ENCODE measurements around the gene POLR1C. TPM values are rescaled to one million over a fixed set of nuclear protein-coding genes. Genes with fewer than 3 reads are reported as not detected.
"Not testable (repeated sequence)": the region's sequence is repeated elsewhere in the genome, so short reads cannot be mapped to it uniquely, and the experiment has no call there.

POLR1C gene
- total RNA-seq, 1 donor from 2014 or later, result 21.8 TPM

- DNase-seq, result peak; percentile 41
Measured at GRCh38 chr6:43492673-43493072, 24.2 kb upstream of the POLR1C start.

- DNase-seq, result no peak
Measured at GRCh38 chr6:43493230-43493629, 23.7 kb upstream of the POLR1C start.

- DNase-seq, result no peak
Measured at GRCh38 chr6:43493833-43494232, 23.1 kb upstream of the POLR1C start.

DNA sequence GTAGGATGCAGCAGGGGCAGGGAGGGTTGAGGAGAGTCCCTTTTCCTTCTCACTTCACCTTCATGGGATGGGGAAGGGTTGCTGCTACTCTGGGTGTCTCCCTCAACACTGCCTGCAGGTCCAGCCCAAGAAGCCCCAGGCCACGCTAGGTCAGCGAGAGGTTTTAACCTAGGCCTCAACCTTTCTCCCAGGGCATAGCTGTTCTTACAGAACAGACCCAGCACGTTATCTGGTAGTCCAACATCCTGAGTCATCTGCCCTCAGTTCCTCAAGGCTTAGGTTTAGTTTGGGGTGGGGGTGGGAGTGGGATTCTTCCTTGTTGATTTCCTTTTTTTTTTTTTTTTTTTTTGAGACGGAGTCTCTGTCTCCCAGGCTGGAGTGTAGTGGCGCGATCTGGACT, 22.6 kb upstream of the POLR1C start:
- no peak for DNase-seq

- DNase-seq, result no peak
Measured at GRCh38 chr6:43494766-43495165, 22.1 kb upstream of the POLR1C start.

DNA sequence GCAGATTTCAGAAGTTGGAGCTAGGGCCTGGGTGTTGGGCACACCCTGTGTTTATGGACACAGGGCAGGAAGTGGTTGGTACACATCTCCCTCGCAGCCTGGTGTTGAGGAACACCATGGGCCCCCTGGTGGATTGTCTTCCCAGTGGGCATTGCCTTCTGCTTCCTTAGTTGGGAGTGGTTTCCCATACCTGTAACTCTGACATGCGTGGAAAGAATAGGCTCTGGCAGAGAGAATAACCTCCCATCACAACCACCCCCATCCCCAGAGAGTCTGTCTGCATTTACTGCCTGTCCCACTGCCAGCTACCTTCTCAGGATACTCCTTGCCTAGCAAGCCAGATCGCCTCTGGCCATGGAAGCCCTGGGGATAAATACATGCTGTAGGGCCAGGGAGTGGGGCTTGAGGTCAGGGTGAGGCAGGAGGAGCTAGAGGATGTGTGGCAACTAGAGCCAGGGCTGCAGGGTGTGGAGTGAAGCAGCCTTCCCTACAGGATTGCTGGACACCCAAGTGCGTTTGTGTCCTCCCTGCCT, 21.4 kb upstream of the POLR1C start:
- no peak for DNase-seq

DNA sequence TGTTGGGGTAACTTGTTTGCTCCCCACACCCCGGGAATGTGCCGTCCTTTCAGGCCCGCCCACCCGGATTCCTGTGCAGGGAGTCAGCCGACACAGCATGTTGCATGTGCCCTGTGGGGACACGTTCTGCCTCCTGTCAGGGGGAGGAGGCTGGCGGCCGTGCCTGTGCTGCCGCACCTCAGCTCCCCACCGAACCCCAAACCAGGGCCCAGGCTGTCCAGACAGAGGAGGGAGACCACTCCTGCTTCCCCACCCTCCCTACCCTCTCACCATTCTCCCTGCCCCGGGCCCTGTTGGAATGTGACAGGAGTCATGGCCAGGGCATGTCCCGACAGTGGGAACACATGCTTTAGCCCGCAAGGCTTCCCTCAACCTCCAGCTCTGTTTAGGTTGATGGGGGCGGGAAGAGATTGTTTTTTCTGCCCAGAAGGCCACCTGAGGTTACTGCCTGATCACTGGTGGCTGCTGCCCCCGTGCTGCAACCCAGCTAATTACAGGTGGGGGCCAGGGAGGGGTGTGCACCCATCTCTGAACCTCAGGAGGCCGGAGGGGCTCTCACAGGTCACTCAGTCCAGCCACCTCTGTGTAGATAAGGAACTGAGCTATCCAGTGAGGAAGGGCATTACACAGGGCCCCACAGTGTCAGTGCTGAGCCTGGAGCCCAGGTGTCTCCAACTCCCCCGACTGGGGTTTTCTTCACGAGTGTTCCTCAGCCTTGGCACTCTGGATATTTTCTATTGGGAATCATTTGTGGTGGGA, 20.3 kb upstream of the POLR1C start:
- DNase-seq, result peak; percentile 68

DNA sequence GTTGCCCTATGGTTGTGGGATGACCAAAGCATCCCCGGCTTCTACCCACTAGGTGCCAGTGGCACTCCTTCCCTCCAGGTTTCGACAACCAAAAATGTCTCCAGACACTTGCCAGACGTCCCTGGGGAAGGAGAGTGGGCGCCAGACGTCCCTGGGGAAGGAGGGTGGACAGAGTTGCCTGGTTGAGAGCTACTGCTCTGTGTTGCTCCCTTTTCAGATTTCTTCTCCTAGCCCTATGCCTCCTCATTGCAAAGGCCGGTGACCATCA, 19.8 kb upstream of the POLR1C start:
- DNase-seq, result no peak

GRCh38 chr6:43497689-43498088, 19.2 kb upstream of the POLR1C start:
- DNase-seq, result peak; percentile 52

DNA sequence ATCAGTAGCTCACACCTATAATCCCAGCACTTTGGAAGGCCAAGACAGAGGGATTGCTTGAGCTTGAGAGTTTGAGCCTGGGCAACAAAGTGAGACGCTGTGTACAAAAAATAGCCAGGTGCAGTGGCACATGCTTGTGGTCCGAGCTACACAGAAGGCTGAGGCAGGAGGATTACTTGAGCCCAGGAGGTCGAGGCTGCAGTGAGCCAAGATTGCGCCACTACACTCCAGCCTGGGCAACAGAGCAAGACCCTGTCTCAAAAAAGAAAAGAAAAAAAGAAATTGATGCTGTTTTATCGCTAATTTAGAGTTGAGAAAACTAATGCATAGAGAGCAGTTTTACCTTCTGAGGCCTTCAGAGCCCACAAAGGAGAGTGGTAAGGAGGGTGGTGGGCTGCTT, 18.6 kb upstream of the POLR1C start:
- not testable (repeated sequence) for DNase-seq

GRCh38 chr6:43499028-43499815, 17.7 kb upstream of the POLR1C start:
- no peak for DNase-seq

DNA sequence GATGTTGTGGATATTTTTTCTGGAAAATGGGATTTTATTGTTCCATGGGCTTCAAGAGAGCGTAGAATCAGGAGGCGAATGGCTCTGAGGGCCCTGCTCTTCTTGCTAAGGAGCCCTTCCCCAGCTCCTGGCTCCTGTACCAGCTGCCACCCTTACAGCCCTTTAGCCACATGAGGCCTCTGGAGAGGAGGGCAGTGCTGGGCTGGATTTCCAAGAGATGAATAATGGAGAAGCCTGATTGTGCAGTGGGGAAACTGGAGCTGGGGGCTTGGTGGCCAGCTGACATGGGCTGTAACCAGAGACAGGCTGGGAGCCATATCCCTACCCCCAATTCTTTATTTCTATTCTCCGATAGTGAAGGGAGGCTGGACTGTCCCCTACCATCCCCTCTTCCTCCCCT, 16.0 kb upstream of the POLR1C start:
- DNase-seq, result no peak

GRCh38 chr6:43502666-43503065, 14.2 kb upstream of the POLR1C start:
- no peak for DNase-seq

DNA sequence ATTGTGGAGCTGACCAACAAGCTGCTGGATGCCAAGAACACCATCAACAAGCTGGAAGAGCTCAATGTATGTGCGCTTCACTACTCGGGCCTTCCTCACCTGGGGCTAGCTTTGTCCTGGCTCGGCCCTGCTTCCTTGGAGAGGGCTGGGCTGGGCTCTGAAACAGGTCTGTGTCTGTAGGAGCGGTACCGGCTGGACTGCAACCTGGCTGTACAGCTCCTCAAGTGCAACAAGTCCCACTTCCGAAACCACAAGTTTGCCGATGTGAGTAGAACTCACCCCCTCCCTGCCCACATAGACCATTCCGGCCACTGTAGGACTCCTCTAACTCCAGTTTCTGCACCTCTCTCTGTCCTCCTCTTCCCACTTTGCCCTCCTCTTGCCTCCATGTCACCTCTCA, 13.4 kb upstream of the POLR1C start:
- DNase-seq, result no peak

- DNase-seq, result no peak
Measured at GRCh38 chr6:43504756-43505593, 11.9 kb upstream of the POLR1C start.

DNA sequence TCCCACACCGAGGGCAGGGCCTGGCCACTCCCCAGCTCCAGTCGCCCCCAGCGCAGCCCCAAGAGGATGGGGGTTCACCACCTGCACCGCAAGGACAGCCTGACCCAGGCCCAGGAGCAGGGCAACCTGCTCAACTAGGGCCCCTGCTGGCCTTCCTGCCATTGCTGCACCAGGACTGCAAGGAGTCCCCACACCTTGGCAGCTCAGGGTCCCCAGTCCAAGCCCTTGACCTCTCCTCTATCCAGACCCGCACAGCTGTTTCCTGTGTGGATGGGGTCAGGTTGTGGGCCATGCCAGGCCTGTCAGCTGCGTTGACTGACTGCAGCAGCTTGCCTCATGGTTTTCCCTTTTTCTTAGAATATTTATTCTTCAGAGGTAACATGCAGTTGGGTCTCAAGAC, 11.2 kb upstream of the POLR1C start:
- no peak for DNase-seq

- no peak for DNase-seq
Measured at GRCh38 chr6:43506171-43506570, 10.7 kb upstream of the POLR1C start.

DNA sequence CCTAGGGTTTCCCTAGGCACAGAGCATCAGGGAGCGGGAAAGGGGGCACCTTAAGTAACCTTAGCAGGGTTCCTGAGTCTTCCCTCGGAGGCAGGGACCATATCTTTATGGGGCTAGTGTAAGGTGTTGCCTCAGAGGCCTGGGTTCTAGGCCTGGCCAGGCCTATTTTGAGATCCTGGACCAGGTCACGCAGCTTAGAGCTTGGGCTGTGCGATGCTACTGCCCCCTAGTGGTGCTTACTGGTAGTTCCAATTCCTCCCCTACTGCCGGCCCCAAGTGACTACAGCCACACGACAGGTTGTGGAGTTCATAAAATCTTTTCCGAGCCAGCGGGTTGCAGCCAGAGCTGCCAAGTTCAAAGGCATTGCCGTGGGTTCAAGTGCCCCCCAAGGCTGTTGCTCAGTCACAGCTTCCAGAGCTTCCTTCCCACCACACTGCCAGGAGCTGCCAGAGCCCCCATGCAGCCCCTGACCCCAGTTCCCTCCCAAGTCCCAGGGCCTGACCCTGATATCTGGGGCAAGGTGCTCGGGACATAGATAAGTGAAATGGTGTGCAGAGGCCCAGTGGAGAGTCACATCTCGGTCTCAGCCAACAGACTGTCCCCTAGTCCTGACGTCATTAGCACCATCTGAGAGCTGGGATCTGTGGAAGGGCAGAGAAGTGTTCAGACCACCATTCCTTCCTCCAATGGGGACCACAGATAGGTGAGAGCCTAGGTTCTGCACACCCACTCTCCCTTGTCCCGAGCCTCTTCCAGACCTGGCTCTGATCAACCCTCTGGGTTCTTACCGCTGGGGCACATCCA, 10.0 kb upstream of the POLR1C start:
- DNase-seq, result peak; percentile 94

GRCh38 chr6:43508481-43509141, 8.3 kb upstream of the POLR1C start:
- no peak for DNase-seq

DNA sequence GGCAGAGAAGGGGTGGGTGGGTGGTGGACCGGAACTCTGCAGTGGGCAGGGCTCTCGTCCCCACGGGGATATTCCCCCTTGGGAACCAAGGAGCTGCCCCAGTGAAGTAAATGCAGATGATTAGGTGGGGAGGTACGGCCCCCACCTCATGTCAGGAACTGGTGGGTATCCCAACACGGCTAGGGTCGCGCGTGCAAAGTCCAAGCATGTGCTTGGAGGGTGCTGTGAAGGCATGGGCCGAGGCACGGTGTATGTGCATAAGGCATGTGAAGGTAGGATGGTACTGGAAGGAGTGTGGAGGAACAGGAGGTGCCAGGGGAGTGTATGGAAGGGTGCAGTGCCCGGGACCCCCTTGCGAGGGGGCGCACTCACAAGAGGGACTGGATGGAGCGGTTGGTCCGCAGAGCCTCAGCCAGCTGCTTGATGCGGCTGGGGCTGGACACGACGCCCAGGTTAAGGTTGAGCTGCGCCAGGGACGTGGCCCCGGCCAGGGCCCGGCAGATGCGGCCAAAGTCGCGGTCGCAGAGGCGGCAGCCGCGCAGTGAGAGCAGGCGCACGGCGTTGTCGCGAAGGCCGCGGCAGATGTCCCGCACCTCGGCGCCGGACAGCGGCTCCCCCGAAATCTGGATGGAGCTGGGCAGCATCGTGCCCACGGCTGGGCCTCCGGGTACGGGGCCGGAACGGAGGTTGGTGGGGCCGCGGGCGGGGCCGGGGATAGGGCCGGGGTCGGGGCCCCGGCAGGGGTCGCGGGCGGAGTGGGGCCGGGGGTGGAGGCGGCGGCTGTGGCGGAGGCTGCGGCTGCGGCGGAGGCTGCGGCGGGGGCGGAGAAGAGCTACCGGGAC, 7.5 kb upstream of the POLR1C start:
- DNase-seq, result no peak

All from tongue (tissue), 2 donors.